LNCaP clone FGC (cell line): ENCODE results near the gene RALGPS1.

Experiments used
- DNase-seq: peaks from one replicate; pipeline ENCODE4 v3.0.0-alpha.2; 2011; ENCODE audit warnings: low read depth
- H3K4me3 ChIP-seq: 2 replicates; pipeline ENCODE4 v1.5.1; 2011; ENCODE audit warnings: mild to moderate bottlenecking, low read depth, low read length, control low read depth
- CTCF ChIP-seq: IDR thresholded peaks from 2 replicates; pipeline ENCODE4 v1.5.1; 2012; ENCODE audit warnings: mild to moderate bottlenecking; ENCODE audit not compliant: control insufficient read depth, insufficient read depth; ENCODE audit errors: extremely low read depth

The RALGPS1 gene

GRCh38 chr9:127099664-127100063 lies 185.1 kb downstream of the RALGPS1 start:
- H3K4me3 ChIP-seq: no peak overlapping the region
- no peak for TF ChIP-seq CTCF
- DNase-seq: no peak

- no peak overlapping the region for H3K4me3 ChIP-seq
- DNase-seq: no peak
- TF ChIP-seq CTCF: no peak
Observed at GRCh38 chr9:127102176-127102575, 187.6 kb downstream of the RALGPS1 start.

- DNase-seq: no peak
- no peak overlapping the region for H3K4me3 ChIP-seq
- no peak for TF ChIP-seq CTCF
Observed at GRCh38 chr9:127102788-127103187, 188.2 kb downstream of the RALGPS1 start.

GRCh38 chr9:127104581-127105311 lies 190.2 kb downstream of the RALGPS1 start:
- no peak overlapping the region for H3K4me3 ChIP-seq
- TF ChIP-seq CTCF: no peak
- no peak for DNase-seq

- no peak for TF ChIP-seq CTCF
- DNase-seq: no peak
- no peak overlapping the region for H3K4me3 ChIP-seq
Observed at GRCh38 chr9:127105805-127106465, 191.4 kb downstream of the RALGPS1 start.

GRCh38 chr9:127106466-127106855 lies 191.9 kb downstream of the RALGPS1 start:
- DNase-seq: no peak
- H3K4me3 ChIP-seq: no peak overlapping the region
- TF ChIP-seq CTCF: no peak
